HG03108 (cell line): ENCODE results near the gene API5.
"Not testable (repeated sequence)": the region's sequence is repeated elsewhere in the genome, so short reads cannot be mapped to it uniquely, and the experiment has no call there.

Experiments
- ATAC-seq: cut with Tn5 transposase; IDR thresholded peaks from one replicate; pipeline ENCODE4 v1.9.1; 2021; ENCODE audit warnings: moderate library complexity; ENCODE audit not compliant: unreplicated experiment

Gene API5

GRCh38 chr11:43311791-43312607 lies at the start of gene API5:
TSS of gene API5 (plus strand) at chr11:43311996. CDS start at chr11:43312128, 132 bp downstream.
- peak; percentile 99 for ATAC-seq

- ATAC-seq = no peak
Observed at GRCh38 chr11:43267856-43268580, 43.8 kb upstream of the API5 start.

- no peak for ATAC-seq
Observed at GRCh38 chr11:43268786-43269185, 43.0 kb upstream of the API5 start.

GRCh38 chr11:43269254-43269918 lies 42.4 kb upstream of the API5 start:
- ATAC-seq = no peak

- ATAC-seq = no peak
Observed at GRCh38 chr11:43270468-43270867, 41.3 kb upstream of the API5 start.

GRCh38 chr11:43278193-43278956 lies 33.4 kb upstream of the API5 start:
- no peak for ATAC-seq

- no peak for ATAC-seq
Observed at GRCh38 chr11:43282607-43283440, 29.0 kb upstream of the API5 start.

- no peak for ATAC-seq
Observed at GRCh38 chr11:43285826-43286225, 26.0 kb upstream of the API5 start.

- ATAC-seq = no peak
Observed at GRCh38 chr11:43289368-43289767, 22.4 kb upstream of the API5 start.

GRCh38 chr11:43298397-43298796 lies 13.4 kb upstream of the API5 start:
- no peak for ATAC-seq

- no peak for ATAC-seq
Observed at GRCh38 chr11:43315966-43316365, 4.2 kb downstream of the API5 start.

- ATAC-seq = no peak
Observed at GRCh38 chr11:43316451-43316850, 4.7 kb downstream of the API5 start.

GRCh38 chr11:43327987-43328386 lies 16.2 kb downstream of the API5 start:
- no peak for ATAC-seq

- ATAC-seq = no peak
Observed at GRCh38 chr11:43328482-43328881, 16.7 kb downstream of the API5 start.

- ATAC-seq = no peak
Observed at GRCh38 chr11:43341159-43341558, 29.4 kb downstream of the API5 start.

GRCh38 chr11:43351426-43351825 lies 39.6 kb downstream of the API5 start:
- not testable (repeated sequence) for ATAC-seq

- ATAC-seq = no peak
Observed at GRCh38 chr11:43354311-43354710, 42.5 kb downstream of the API5 start.

- ATAC-seq = no peak
Observed at GRCh38 chr11:43356336-43356735, 44.5 kb downstream of the API5 start.

GRCh38 chr11:43358279-43358800 lies 46.5 kb downstream of the API5 start:
- no peak for ATAC-seq
